Astrocyte (in vitro differentiated cells and primary cell): Measurements from ENCODE around the gene GPR180. TPM values are rescaled to one million over a fixed set of nuclear protein-coding genes. Genes with fewer than 3 reads are reported as not detected.

Experiments used
- DNase-seq: peaks from one replicate; pipeline ENCODE4 v3.0.0-alpha.2; 2010; ENCODE audit warnings: low read depth
- FAIRE-seq: peaks from 2 replicates; lab custom pipeline; 2011; peaks lifted over from hg19 to GRCh38; lab: Jason Lieb, UNC
- H2AFZ ChIP-seq: 2 replicates; pipeline ENCODE4 v1.6.0; 2012; ENCODE audit warnings: low read depth, low read length, inconsistent platforms
- H3K27ac ChIP-seq: 2 replicates; pipeline ENCODE4 v1.5.1; 2011; ENCODE audit warnings: low read depth, low read length, inconsistent platforms
- H3K27me3 ChIP-seq: 2 replicates; pipeline ENCODE4 v1.6.0; 2011; ENCODE audit warnings: low read length, inconsistent platforms; ENCODE audit not compliant: insufficient read depth
- H3K36me3 ChIP-seq: 2 replicates; pipeline ENCODE4 v1.5.1; 2011; ENCODE audit warnings: low read length, inconsistent platforms; ENCODE audit not compliant: insufficient read depth
- H3K4me1 ChIP-seq: 2 replicates; pipeline ENCODE4 v1.5.1; 2011; ENCODE audit warnings: low read length, inconsistent platforms; ENCODE audit not compliant: insufficient read depth
- H3K4me2 ChIP-seq: 2 replicates; pipeline ENCODE4 v1.6.0; 2012; ENCODE audit warnings: low read length, inconsistent platforms
- H3K4me3 ChIP-seq: 2 replicates; pipeline ENCODE4 v1.5.1; 2011; ENCODE audit warnings: low read depth, mild to moderate bottlenecking, low read length, inconsistent platforms; ENCODE audit not compliant: insufficient read depth
- H3K79me2 ChIP-seq: 2 replicates; pipeline ENCODE4 v1.6.0; 2012; ENCODE audit warnings: mild to moderate bottlenecking, low read length, inconsistent platforms; ENCODE audit not compliant: insufficient read depth
- H3K9ac ChIP-seq: 2 replicates; pipeline ENCODE4 v1.6.0; 2012; ENCODE audit warnings: mild to moderate bottlenecking, low read length, inconsistent platforms
- H3K9me3 ChIP-seq: 2 replicates; pipeline ENCODE4 v1.5.1; 2012; ENCODE audit warnings: low read depth, mild to moderate bottlenecking, low read length, inconsistent platforms; ENCODE audit not compliant: insufficient read depth
- H4K20me1 ChIP-seq: 2 replicates; pipeline ENCODE4 v1.6.0; 2012; ENCODE audit warnings: low read length, inconsistent platforms; ENCODE audit not compliant: insufficient read depth
- H3K27ac Mint-ChIP-seq: one replicate; pipeline ENCODE4 v1.8.0; 2021; ENCODE audit warnings: mild to moderate bottlenecking, mixed read lengths; ENCODE audit not compliant: unreplicated experiment
- H3K27me3 Mint-ChIP-seq: one replicate; pipeline ENCODE4 v1.8.0; 2021; ENCODE audit warnings: low read depth, mixed read lengths; ENCODE audit not compliant: unreplicated experiment
- H3K36me3 Mint-ChIP-seq: one replicate; pipeline ENCODE4 v1.8.0; 2021; ENCODE audit warnings: low read depth, mixed read lengths; ENCODE audit not compliant: unreplicated experiment
- H3K4me1 Mint-ChIP-seq: one replicate; pipeline ENCODE4 v1.8.0; 2021; ENCODE audit warnings: low read depth, mixed read lengths; ENCODE audit not compliant: unreplicated experiment
- H3K4me3 Mint-ChIP-seq: one replicate; pipeline ENCODE4 v1.8.0; 2021; ENCODE audit warnings: mild to moderate bottlenecking, moderate library complexity, mixed read lengths; ENCODE audit not compliant: unreplicated experiment
- H3K9me3 Mint-ChIP-seq: one replicate; pipeline ENCODE4 v1.8.0; 2021; ENCODE audit warnings: mild to moderate bottlenecking, mixed read lengths; ENCODE audit not compliant: unreplicated experiment
- CTCF ChIP-seq: IDR thresholded peaks from 2 replicates; pipeline ENCODE4 v1.5.1; 2011; ENCODE audit warnings: low read depth, mild to moderate bottlenecking, inconsistent platforms, low read length, moderate library complexity; ENCODE audit not compliant: insufficient read depth
- EZH2 ChIP-seq: IDR thresholded peaks from 2 replicates; pipeline ENCODE4 v1.6.1; 2012; ENCODE audit warnings: mild to moderate bottlenecking, low read length, inconsistent platforms; ENCODE audit not compliant: insufficient read depth
- total RNA-seq: library from RNA; stranded (reverse); gene quantifications from 2 replicates; pipeline ENCODE4 v1.2.1, GENCODE V29; 2021

GPR180 gene
- total RNA-seq, 1 donor from 2014 or later = 10.0 TPM

- Mint-ChIP-seq H3K9me3 (no peaks in the 10 kb centered on the region), H3K4me1 (no peaks in the 10 kb centered on the region), H3K27me3 (no peaks in the 10 kb centered on the region), H3K4me3 (no peak overlapping the region), H3K36me3 (peaks cover 4% of the 10 kb centered on the region), H3K27ac (no peak overlapping the region)
- DNase-seq (no peak), FAIRE-seq (no peak)
- TF ChIP-seq CTCF = no peak
- no peak for TF ChIP-seq EZH2
- H3K9me3 ChIP-seq = no peaks in the 10 kb centered on the region
- no peak overlapping the region for H3K4me3 ChIP-seq
- H3K27ac ChIP-seq = no peak overlapping the region
- no peaks in the 10 kb centered on the region for H3K79me2 ChIP-seq
- H3K4me1 ChIP-seq = no peaks in the 10 kb centered on the region
- no peak overlapping the region for H3K4me2 ChIP-seq
- no peaks in the 10 kb centered on the region for H3K36me3 ChIP-seq
- no peak overlapping the region for H3K9ac ChIP-seq
- H4K20me1 ChIP-seq = no peaks in the 10 kb centered on the region
- H3K27me3 ChIP-seq = no peaks in the 10 kb centered on the region
- no peak overlapping the region for H2AFZ ChIP-seq
These were observed 43.9 kb upstream of the GPR180 start for GRCh38 chr13:94557684-94558235.

GRCh38 chr13:94558716-94559115 is 42.9 kb upstream of the GPR180 start:
- no peaks in the 10 kb centered on the region for H3K9me3 Mint-ChIP-seq
- H3K79me2 ChIP-seq = no peaks in the 10 kb centered on the region
- DNase-seq (peak; percentile 4), FAIRE-seq (no peak)
- no peak overlapping the region for H3K27ac ChIP-seq
- no peak overlapping the region for H3K4me2 ChIP-seq
- H4K20me1 ChIP-seq = no peaks in the 10 kb centered on the region
- H3K4me3 Mint-ChIP-seq = no peak overlapping the region
- H3K4me1 Mint-ChIP-seq = no peaks in the 10 kb centered on the region
- H2AFZ ChIP-seq = no peak overlapping the region
- no peaks in the 10 kb centered on the region for H3K36me3 ChIP-seq
- no peak for TF ChIP-seq EZH2
- H3K27me3 Mint-ChIP-seq = no peaks in the 10 kb centered on the region
- no peaks in the 10 kb centered on the region for H3K4me1 ChIP-seq
- no peaks in the 10 kb centered on the region for H3K27me3 ChIP-seq
- no peak overlapping the region for H3K27ac Mint-ChIP-seq
- H3K9ac ChIP-seq = no peak overlapping the region
- no peaks in the 10 kb centered on the region for H3K9me3 ChIP-seq
- no peak overlapping the region for H3K4me3 ChIP-seq
- peaks cover 6% of the 10 kb centered on the region for H3K36me3 Mint-ChIP-seq

GRCh38 chr13:94559222-94559795 is 42.3 kb upstream of the GPR180 start:
- Mint-ChIP-seq H3K36me3 (peaks cover 6% of the 10 kb centered on the region), H3K27ac (no peak overlapping the region), H3K27me3 (no peaks in the 10 kb centered on the region), H3K4me1 (no peaks in the 10 kb centered on the region), H3K4me3 (no peak overlapping the region), H3K9me3 (no peaks in the 10 kb centered on the region)
- H3K4me1 ChIP-seq = no peaks in the 10 kb centered on the region
- no peaks in the 10 kb centered on the region for H3K79me2 ChIP-seq
- FAIRE-seq (no peak), DNase-seq (no peak)
- H3K36me3 ChIP-seq = no peaks in the 10 kb centered on the region
- TF ChIP-seq EZH2 = no peak
- TF ChIP-seq CTCF = no peak
- H3K9ac ChIP-seq = no peak overlapping the region
- H4K20me1 ChIP-seq = no peaks in the 10 kb centered on the region
- H3K4me3 ChIP-seq = no peak overlapping the region
- no peaks in the 10 kb centered on the region for H3K27me3 ChIP-seq
- no peak overlapping the region for H2AFZ ChIP-seq
- no peaks in the 10 kb centered on the region for H3K9me3 ChIP-seq
- no peak overlapping the region for H3K4me2 ChIP-seq
- no peak overlapping the region for H3K27ac ChIP-seq
